GM12878 (cell line): ENCODE measurements around the gene THNSL1. TPM values are rescaled to one million over a fixed set of nuclear protein-coding genes. Genes with fewer than 3 reads are reported as not detected.

Experiments
- ATAC-seq: fragments of 200-7000 bp; cut with Tn5 transposase; 3 replicates; pipeline ENCODE4 v1.9.1; 2020; ENCODE audit warnings: mild to moderate bottlenecking, moderate library complexity
- BruUV-seq: library from RNA; stranded (reverse); fragments of 400-500 nt; replicated peaks from 2 replicates; lab custom pipeline; 2021; lab: Mats Ljungman, UMichigan
- CTCF ChIA-PET: fragments of 300-600 bp; sonication (Branson Sonifier 250); formaldehyde crosslinking; extraction: SDS; loops from one replicate; lab custom pipeline; 2021; ENCODE audit warnings: inconsistent platforms; lab: Yijun Ruan, JAX
- POLR2A ChIA-PET: fragments of 350-600 bp; formaldehyde crosslinking; extraction: SDS; loops from one replicate; lab custom pipeline; 2021; ENCODE audit warnings: inconsistent platforms; lab: Charles Lee
- RAD21 ChIA-PET: fragments of 300-600 bp; sonication (Branson Sonifier 250); formaldehyde crosslinking; loops from one replicate; lab custom pipeline; 2023; ENCODE audit warnings: antibody characterized with exemption; ENCODE audit not compliant: unreplicated experiment; lab: Charles Lee
- SMC1A ChIA-PET: fragments of 300-600 bp; sonication (Branson Sonifier 250); formaldehyde crosslinking; loops from one replicate; lab custom pipeline; 2023; ENCODE audit not compliant: unreplicated experiment, uncharacterized antibody; lab: Charles Lee
- DNase-seq: peaks from one replicate; pipeline ENCODE4 v3.0.0-alpha.2; 2011; ENCODE audit warnings: low read depth, low spot score
- FAIRE-seq: peaks from 3 replicates; lab custom pipeline; 2011; peaks lifted over from hg19 to GRCh38; lab: Jason Lieb, UNC
- H2AFZ ChIP-seq: 2 replicates; pipeline ENCODE4 v1.6.0; 2011; ENCODE audit warnings: low read depth, low read length, control low read depth; ENCODE audit not compliant: control insufficient read depth
- H3K27ac ChIP-seq: 2 replicates; pipeline ENCODE4 v1.5.1; 2011; ENCODE audit warnings: control low read depth; ENCODE audit not compliant: control insufficient read depth, insufficient read depth
- H3K27me3 ChIP-seq, 2 experiments: replicated peaks in 1 of 2; 2 replicates each; pipeline versions ENCODE4 v1.6.0 to v1.6.1; 2011; ENCODE audit warnings: low read length in 1 of 2; ENCODE audit not compliant: control insufficient read depth in 2 of 2, insufficient read depth in 2 of 2
- H3K36me3 ChIP-seq, 2 experiments: 2 replicates each; pipeline ENCODE4 v1.5.1; 2011; ENCODE audit warnings: low read length in 1 of 2; ENCODE audit not compliant: control insufficient read depth in 2 of 2, insufficient read depth in 2 of 2
- H3K4me1 ChIP-seq: 2 replicates; pipeline ENCODE4 v1.6.1; 2011; ENCODE audit warnings: mild to moderate bottlenecking, low read length, moderate library complexity, mixed read lengths; ENCODE audit not compliant: control insufficient read depth, insufficient read depth
- H3K4me2 ChIP-seq: 2 replicates; pipeline ENCODE4 v1.6.0; 2011; ENCODE audit warnings: control low read depth; ENCODE audit not compliant: control insufficient read depth, insufficient read depth
- H3K4me3 ChIP-seq: fragments of 200-600 bp; sonication (generic); 2 replicates; pipeline ENCODE4 v1.5.1; 2016
- H3K79me2 ChIP-seq: 2 replicates; pipeline ENCODE4 v1.6.0; 2011; ENCODE audit warnings: low read length; ENCODE audit not compliant: control insufficient read depth, insufficient read depth
- H3K9ac ChIP-seq: 2 replicates; pipeline ENCODE4 v1.8.0; 2011; ENCODE audit warnings: low read length, control low read depth, mixed read lengths; ENCODE audit not compliant: control insufficient read depth, insufficient read depth
- H3K9me3 ChIP-seq: replicated peaks from 3 replicates; pipeline ENCODE4 v1.5.1; 2011; ENCODE audit warnings: mild to moderate bottlenecking, low read length; ENCODE audit not compliant: control insufficient read depth, insufficient read depth
- H4K20me1 ChIP-seq: 2 replicates; pipeline ENCODE4 v1.6.0; 2011; ENCODE audit not compliant: control insufficient read depth, insufficient read depth
- ATF7 ChIP-seq: fragments of 450-650 bp; IDR thresholded peaks from 2 replicates; pipeline ENCODE4 v1.6.1; 2016; ENCODE audit warnings: low read depth, mild to moderate bottlenecking
- CREB1 ChIP-seq: IDR thresholded peaks from 2 replicates; pipeline ENCODE4 v1.6.1; 2012; ENCODE audit warnings: low read depth, mild to moderate bottlenecking, inconsistent platforms
- CREM ChIP-seq: IDR thresholded peaks from 2 replicates; pipeline ENCODE4 v1.6.1; 2014; ENCODE audit warnings: antibody characterized with exemption, low read depth
- ETV6 ChIP-seq, 2 experiments: fragments of 450-650 bp in 1 of 2; IDR thresholded peaks in 1 of 2; conservative IDR thresholded peaks in 1 of 2; 2 replicates each; pipeline ENCODE4 v1.6.1; 2014; ENCODE audit warnings: antibody characterized with exemption in 1 of 2, borderline replicate concordance in 1 of 2, low read depth in 1 of 2, mild to moderate bottlenecking in 1 of 2, moderate library complexity in 1 of 2
- WGBS: methylation state at CpG from one replicate; pipeline ENCODE4 v1.1.6; 2016; ENCODE audit warnings: low lambda C conversion rate; ENCODE audit not compliant: insufficient replicate concordance, insufficient coverage; ENCODE audit errors: missing lambda C conversion rate; 5-methylcytosine and 5-hydroxymethylcytosine counted together
- in situ Hi-C: fragments of 300-500 bp; cut with MboI; formaldehyde crosslinking; loops from 9 replicates; pipeline ENCODE4 v1.14.3; 2018; ENCODE audit warnings: mixed read lengths
- intact Hi-C: fragments of 100-400 bp; cut with micrococcal nuclease; formaldehyde crosslinking; loops from one replicate; pipeline ENCODE4 v1.14.2; 2022; ENCODE audit not compliant: unreplicated experiment
- polyA plus RNA-seq, 11 experiments: library from polyadenylated mRNA; depleted of rRNA in 4 of 11; unstranded in 6 of 11; stranded (reverse) in 5 of 11; fragments of >200 nt; fragmentation: Nextera tagmentation in 4 of 11; fragmentation: Illumina TruSeq in 1 of 11; extraction: Ambion mirVana in 4 of 11; extraction: Trizol in 1 of 11; gene quantifications; 1 replicate in 1 of 11; 2 replicates in 10 of 11; pipeline versions ENCODE4 v1.2.1 to v1.2.3, GENCODE V29; 2011 to 2016; ENCODE audit warnings: inconsistent platforms in 2 of 11, missing spikeins in 2 of 11, low read depth in 1 of 11
- total RNA-seq, 4 experiments: library from RNA; depleted of rRNA in 3 of 4; stranded (reverse); fragments of >200 nt in 3 of 4; fragmentation: Illumina TruSeq in 1 of 4; extraction: Trizol in 1 of 4; gene quantifications; 2 replicates each; pipeline versions ENCODE4 v1.2.1 to v1.2.3, GENCODE V29; 2013 to 2021
- TF ChIP-seq, protein P1 (sequence below): IDR thresholded peaks from 2 replicates; pipeline ENCODE4 v1.6.1; 2011; ENCODE audit warnings: mild to moderate bottlenecking, low read depth, low read length, moderate library complexity; ENCODE audit not compliant: insufficient replicate concordance

THNSL1 gene
- total and polyA plus RNA-seq, 10 of the 15 experiments (the other 5 are each of a cell fraction or from before 2014, with no cell fraction given): 4.2 to 17.5 (median 6.2) TPM

DNA sequence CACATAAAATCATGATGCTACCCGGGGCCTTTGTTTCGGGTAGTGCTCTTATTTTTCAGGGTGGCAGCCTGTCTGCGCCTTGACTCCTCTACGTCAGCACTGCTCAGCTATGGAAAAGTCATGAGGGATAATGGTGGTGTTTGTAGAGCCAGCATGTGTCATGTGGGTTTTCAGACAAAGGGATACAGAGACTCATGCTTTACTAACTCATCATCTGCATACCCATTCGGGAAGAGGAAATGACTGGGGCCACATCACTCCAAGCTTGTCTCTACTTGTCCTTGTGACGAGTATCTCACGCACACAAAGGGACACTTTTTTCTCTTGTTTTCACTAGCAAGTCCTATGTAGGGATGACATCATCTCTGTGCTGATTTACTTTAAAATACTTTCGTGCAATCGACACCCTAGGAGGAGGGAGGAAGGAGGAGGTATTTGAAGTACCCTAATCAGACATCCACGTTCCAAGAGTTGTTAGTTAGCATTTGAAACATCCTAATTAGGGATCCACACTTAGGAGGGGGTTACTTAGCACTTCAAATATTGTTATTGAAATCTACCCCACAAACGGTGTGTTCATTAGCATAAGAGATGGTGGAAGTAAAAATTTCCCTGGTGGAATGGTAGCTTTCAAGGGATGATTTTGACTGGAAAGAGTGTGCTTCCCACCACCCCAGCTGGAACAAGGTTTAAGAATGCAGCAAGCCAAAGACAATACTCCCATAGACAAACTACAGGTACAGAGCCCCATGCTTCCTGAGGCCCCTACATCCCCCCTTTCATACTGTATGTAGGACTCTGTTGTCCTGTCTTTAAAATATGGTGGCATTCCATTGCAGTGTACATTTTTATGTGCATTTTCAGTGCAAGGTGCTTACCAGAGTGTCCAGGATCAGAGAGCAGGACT, 52.0 kb downstream of the THNSL1 start:
- POLR2A ChIA-PET: no interaction called here
- in situ Hi-C loops: no loop called here
- RAD21 ChIA-PET: interaction anchor here (1.1 kb wide), 1 partner anchor 11 kb away, joined by 3 read pairs; no protein-coding TSS in a partner anchor

More for the DNA sequence above, 52.0 kb downstream of the THNSL1 start:
- Histone ChIP-seq H3K9ac (no peak overlapping the region), H4K20me1 (no peaks in the 10 kb centered on the region), H3K79me2 (no peaks in the 10 kb centered on the region), H2AFZ (no peak overlapping the region), H3K4me2 (no peak overlapping the region), H3K4me1 (no peaks in the 10 kb centered on the region), H3K27me3 (no peaks in the 10 kb centered on the region), H3K4me3 (no peak overlapping the region), H3K36me3 (no peaks in the 10 kb centered on the region), H3K9me3 (no peaks in the 10 kb centered on the region; the same call in 2 of the 3 replicates), H3K27ac (no peak overlapping the region)
- intact Hi-C loops: no loop called here
- no TSS peak for BruUV-seq
- ATAC-seq (peak; percentile 72), DNase-seq (no peak), FAIRE-seq (no peak)
- 48% methylated on average over 11 of the region's 11 CpGs for WGBS
- TF ChIP-seq ETV6 (conservative IDR thresholded peaks at IDR 0.05 in 1 of 2, IDR thresholded peaks at IDR 0.05 in 1 of 2; ENCODE audit: borderline replicate concordance in 1 of 2, low read depth in 1 of 2) (no peak), ATF7 (peak; percentile 83), CREM (peak; percentile 73; the same call in 1 of the 2 replicates), CREB1 (peak; percentile 63; the same call in 1 of the 2 replicates)
- TF ChIP-seq, protein P1, sequence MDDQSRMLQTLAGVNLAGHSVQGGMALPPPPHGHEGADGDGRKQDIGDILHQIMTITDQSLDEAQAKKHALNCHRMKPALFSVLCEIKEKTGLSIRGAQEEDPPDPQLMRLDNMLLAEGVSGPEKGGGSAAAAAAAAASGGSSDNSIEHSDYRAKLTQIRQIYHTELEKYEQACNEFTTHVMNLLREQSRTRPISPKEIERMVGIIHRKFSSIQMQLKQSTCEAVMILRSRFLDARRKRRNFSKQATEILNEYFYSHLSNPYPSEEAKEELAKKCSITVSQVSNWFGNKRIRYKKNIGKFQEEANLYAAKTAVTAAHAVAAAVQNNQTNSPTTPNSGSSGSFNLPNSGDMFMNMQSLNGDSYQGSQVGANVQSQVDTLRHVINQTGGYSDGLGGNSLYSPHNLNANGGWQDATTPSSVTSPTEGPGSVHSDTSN: no peak
- ChIA-PET SMC1A (interaction anchor here (1.4 to 2.9 kb wide), 3 partner anchors 8 to 12 kb away, joined by 4 to 10 read pairs (median 9); no protein-coding TSS in a partner anchor), CTCF (interaction anchor here (2.2 to 4.7 kb wide), 3 partner anchors 12 to 22 kb away, joined by 10 to 24 read pairs (median 11); no protein-coding TSS in a partner anchor)
